RWPE2 (cell line): Measurements from ENCODE around the gene PCDHGA8.
A peak's percentile ranks its signal among the peaks of the same experiment; 100 is the strongest.
"Not testable (repeated sequence)": the region's sequence is repeated elsewhere in the genome, so short reads cannot be mapped to it uniquely, and the experiment has no call there.

Experiments used
- ATAC-seq: fragments of 200-7000 bp; cut with Tn5 transposase; 3 replicates; pipeline ENCODE4 v1.9.1; 2021; ENCODE audit warnings: low read depth
- DNase-seq: peaks from one replicate; pipeline ENCODE4 v3.0.0-alpha.2; 2020; ENCODE audit warnings: low spot score
- H3K27ac ChIP-seq: fragments of 450-650 bp; 2 replicates; pipeline ENCODE4 v1.5.1; 2017; ENCODE audit warnings: mild to moderate bottlenecking; ENCODE audit not compliant: poor library complexity, severe bottlenecking
- H3K27me3 ChIP-seq: fragments of 250-450 bp; sonication (Bioruptor Pico); 2 replicates; pipeline ENCODE4 v1.5.1; 2021; ENCODE audit warnings: mild to moderate bottlenecking, moderate library complexity; ENCODE audit not compliant: insufficient read depth, poor library complexity, severe bottlenecking
- H3K36me3 ChIP-seq: fragments of 250-450 bp; sonication (Bioruptor Pico); 2 replicates; pipeline ENCODE4 v1.5.1; 2020; ENCODE audit warnings: low read depth, mild to moderate bottlenecking, moderate library complexity
- H3K4me1 ChIP-seq: fragments of 250-450 bp; sonication (Bioruptor Pico); 2 replicates; pipeline ENCODE4 v1.5.1; 2021; ENCODE audit warnings: mild to moderate bottlenecking, moderate library complexity; ENCODE audit not compliant: insufficient read depth, poor library complexity, severe bottlenecking
- H3K4me3 ChIP-seq: fragments of 250-450 bp; sonication (Bioruptor Pico); 2 replicates; pipeline ENCODE4 v1.5.1; 2021; ENCODE audit warnings: mild to moderate bottlenecking, moderate library complexity; ENCODE audit not compliant: severe bottlenecking
- H3K9me3 ChIP-seq: fragments of 250-450 bp; sonication (Bioruptor Pico); 2 replicates; pipeline ENCODE4 v1.5.1; 2021; ENCODE audit warnings: mild to moderate bottlenecking, moderate library complexity; ENCODE audit not compliant: severe bottlenecking
- TF ChIP-seq, protein P1 (sequence below): fragments of 450-650 bp; IDR thresholded peaks from one replicate; pipeline ENCODE4 v1.5.1; 2017; ENCODE audit warnings: mild to moderate bottlenecking, moderate library complexity; ENCODE audit not compliant: poor library complexity, severe bottlenecking

PCDHGA8 gene

DNA sequence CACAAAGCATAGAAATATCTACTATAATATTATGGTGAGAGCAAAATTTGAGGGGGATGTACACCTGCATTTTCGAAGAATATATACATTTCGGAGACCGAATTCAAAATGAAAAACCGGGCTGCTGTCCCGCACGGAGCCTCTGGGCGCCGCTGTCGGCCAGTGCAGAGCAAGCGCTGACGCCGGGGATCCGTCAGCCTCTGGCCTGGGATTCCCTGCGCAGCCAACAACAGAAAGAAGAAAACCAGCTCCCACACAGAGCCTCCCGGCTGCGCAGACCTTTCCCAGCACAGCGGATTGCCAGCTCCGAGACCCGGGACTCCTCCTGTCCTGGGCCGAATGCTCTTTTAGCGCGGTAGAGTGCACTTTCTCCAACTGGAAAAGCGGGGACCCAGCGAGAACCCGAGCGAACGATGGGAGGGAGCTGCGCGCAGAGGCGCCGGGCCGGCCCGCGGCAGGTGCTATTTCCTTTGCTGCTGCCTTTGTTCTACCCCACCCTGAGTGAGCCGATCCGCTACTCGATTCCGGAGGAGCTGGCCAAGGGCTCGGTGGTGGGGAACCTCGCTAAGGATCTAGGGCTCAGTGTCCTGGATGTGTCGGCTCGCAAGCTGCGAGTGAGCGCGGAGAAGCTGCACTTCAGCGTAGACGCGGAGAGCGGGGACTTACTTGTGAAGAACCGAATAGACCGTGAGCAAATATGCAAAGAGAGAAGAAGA lies 15.5 kb downstream of the PCDHGA8 start, which contains the start of gene PCDHGB6:
Gene PCDHGB6 (plus strand): TSS at position 232 of the 716 bp plus-strand sequence. CDS start 182 bp downstream, at position 414.
- peak; percentile 73; the same call in 2 of the 3 replicates for ATAC-seq
- H3K9me3 ChIP-seq, result peaks cover 21% of the 10 kb centered on the region
- DNase-seq, H3K4me1 ChIP-seq, H3K36me3 ChIP-seq, H3K27me3 ChIP-seq, H3K27ac ChIP-seq: not testable (repeated sequence)
- peak within 1 kb of the TSS; percentile 9 for H3K4me3 ChIP-seq
- TF ChIP-seq, protein P1, sequence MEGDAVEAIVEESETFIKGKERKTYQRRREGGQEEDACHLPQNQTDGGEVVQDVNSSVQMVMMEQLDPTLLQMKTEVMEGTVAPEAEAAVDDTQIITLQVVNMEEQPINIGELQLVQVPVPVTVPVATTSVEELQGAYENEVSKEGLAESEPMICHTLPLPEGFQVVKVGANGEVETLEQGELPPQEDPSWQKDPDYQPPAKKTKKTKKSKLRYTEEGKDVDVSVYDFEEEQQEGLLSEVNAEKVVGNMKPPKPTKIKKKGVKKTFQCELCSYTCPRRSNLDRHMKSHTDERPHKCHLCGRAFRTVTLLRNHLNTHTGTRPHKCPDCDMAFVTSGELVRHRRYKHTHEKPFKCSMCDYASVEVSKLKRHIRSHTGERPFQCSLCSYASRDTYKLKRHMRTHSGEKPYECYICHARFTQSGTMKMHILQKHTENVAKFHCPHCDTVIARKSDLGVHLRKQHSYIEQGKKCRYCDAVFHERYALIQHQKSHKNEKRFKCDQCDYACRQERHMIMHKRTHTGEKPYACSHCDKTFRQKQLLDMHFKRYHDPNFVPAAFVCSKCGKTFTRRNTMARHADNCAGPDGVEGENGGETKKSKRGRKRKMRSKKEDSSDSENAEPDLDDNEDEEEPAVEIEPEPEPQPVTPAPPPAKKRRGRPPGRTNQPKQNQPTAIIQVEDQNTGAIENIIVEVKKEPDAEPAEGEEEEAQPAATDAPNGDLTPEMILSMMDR, result peak; percentile 60

DNA sequence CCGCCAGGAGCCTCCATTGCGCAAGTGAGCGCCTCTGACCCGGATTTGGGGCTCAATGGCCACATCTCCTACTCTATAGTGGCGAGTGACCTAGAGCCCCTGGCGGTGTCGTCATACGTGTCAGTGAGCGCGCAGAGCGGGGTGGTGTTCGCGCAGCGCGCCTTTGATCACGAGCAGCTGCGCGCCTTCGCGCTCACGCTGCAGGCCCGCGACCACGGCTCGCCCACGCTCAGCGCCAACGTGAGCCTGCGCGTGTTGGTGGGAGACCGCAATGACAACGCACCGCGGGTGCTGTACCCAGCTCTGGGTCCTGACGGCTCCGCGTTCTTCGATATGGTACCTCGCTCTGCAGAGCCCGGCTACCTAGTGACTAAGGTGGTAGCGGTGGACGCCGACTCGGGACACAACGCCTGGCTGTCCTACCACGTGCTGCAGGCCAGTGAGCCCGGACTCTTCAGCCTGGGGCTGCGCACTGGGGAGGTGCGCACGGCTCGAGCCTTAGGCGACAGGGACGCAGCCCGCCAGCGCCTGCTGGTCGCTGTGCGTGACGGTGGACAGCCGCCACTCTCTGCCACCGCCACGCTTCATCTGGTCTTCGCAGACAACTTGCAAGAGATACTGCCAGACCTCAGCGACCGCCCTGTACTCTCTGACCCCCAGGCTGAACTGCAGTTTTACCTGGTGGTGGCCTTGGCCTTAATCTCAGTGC lies 17.3 kb downstream of the PCDHGA8 start:
- peaks cover 4% of the 10 kb centered on the region for H3K27me3 ChIP-seq
- H3K27ac ChIP-seq, result no peak overlapping the region
- peaks cover 3% of the 10 kb centered on the region for H3K4me1 ChIP-seq
- no peak overlapping the region for H3K4me3 ChIP-seq
- no peaks in the 10 kb centered on the region for H3K36me3 ChIP-seq
- peaks cover 32% of the 10 kb centered on the region for H3K9me3 ChIP-seq
- ATAC-seq (no peak), DNase-seq (no peak)
- TF ChIP-seq, protein P1, result no peak

DNA sequence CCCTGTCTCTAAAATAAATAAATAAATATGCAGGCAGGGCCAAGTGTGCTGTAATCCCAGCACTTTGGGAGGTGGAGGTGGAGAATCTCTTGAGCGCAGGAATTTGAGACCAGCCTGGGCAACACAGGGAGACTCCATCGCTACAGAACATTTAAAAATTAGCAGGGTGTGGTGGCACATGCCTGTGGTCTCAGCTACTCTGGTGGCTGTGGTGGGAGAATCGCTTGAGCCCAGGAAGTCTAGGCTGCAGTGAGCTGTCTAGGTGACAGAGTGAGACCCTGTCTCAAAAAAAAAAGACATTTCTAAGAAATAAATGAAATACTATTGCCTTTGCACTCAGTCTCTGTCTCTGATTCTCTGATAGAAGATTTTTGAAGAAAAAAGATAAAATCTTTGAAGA lies 19.1 kb downstream of the PCDHGA8 start:
- Histone ChIP-seq H3K27ac (no peak overlapping the region), H3K4me1 (peaks cover 3% of the 10 kb centered on the region), H3K27me3 (peaks cover 4% of the 10 kb centered on the region), H3K4me3 (no peak overlapping the region), H3K9me3 (peaks cover 32% of the 10 kb centered on the region), H3K36me3 (0 out of 2 replicates have a peak, but pooled peaks cover under 1% of the 10 kb centered on the region)
- ATAC-seq, result no peak
- no peak for DNase-seq
- TF ChIP-seq, protein P1, result no peak

DNA sequence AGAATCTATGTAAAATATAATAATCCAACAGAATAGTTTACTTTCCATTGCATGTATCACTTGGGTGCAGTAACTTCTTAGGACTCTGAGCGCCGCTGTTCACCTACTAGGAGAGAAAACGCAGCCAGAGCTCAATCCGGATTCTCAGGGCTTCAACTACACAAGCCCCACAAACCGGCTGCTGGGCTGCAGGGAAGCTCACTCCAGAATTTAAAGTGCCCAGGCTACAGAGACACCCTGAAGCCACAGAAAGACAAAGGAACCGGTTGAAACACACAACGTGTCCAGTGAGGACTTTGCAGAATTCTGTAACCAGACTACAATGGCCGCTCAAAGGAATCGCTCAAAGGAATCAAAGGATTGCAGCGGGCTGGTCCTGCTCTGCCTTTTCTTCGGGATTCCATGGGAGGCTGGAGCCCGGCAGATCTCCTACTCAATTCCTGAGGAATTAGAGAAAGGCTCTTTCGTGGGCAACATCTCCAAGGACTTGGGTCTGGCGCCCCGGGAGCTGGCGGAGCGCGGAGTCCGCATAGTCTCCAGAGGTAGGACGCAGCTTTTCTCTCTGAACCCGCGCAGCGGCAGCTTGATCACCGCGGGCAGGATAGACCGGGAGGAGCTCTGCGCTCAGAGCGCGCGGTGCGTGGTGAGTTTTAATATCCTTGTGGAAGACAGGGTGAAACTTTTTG lies 20.6 kb downstream of the PCDHGA8 start, which contains the start of gene PCDHGA10:
Gene PCDHGA10 (plus strand): TSS at position 134 of the 686 bp plus-strand sequence. CDS start 189 bp downstream, at position 323.
- Histone ChIP-seq H3K4me3 (no peak within 1 kb of the TSS), H3K4me1 (no peaks in the 10 kb centered on the region), H3K9me3 (peaks cover 28% of the 10 kb centered on the region), H3K36me3 (0 out of 2 replicates have a peak, but pooled peaks cover 5% of the 10 kb centered on the region), H3K27ac (no peak within 1 kb of the TSS), H3K27me3 (no peaks in the 10 kb centered on the region)
- ATAC-seq, result no peak; the same call in 2 of the 3 replicates
- TF ChIP-seq, protein P1, result peak; percentile 54
- DNase-seq, result no peak
